Middle frontal gyrus (tissue), 1 donor: ENCODE measurements around the gene NGFR.
"Not testable (repeated sequence)": the region's sequence is repeated elsewhere in the genome, so short reads cannot be mapped to it uniquely, and the experiment has no call there.

Source experiments
- DNase-seq: peaks from one replicate; pipeline ENCODE4 v3.0.0-alpha.2; 2015; ENCODE audit warnings: low spot score; ENCODE audit errors: extremely low spot score

NGFR gene

DNA sequence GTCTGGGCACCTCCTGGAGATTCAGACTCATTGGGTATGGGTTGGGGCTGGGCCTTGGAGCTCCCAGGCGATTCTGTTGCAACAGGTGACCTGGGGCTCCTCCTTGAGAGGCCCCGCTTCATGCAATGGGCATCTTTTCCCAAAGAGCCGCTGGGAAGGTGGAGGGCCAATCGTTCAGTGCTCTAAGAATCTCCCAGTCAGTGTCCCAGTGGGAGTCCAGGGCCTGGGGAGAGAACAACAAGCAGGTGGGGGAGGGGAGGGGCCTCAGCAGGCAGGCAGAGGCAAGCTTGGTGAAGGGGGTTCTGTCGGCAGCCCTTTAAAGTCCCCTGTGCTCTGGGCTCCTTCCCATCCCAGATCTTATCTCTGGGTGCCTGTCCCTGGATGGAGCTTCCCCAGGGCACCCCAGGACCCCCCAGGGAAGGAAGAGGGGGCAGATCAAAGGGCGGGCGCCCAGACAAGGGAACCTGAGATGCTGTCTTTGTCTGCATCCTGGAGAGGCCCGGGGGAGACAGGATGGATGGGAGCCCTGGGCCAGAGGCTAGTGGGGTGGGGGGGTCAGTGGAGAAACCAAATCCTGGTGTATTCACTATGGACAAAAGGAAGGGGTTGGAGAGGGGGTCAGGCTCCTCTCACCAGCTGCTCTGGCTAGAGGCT is 50.0 kb downstream of the NGFR start:
- no peak for DNase-seq

- no peak for DNase-seq
Observed at GRCh38 chr17:49545806-49546545, 50.9 kb downstream of the NGFR start.

- DNase-seq: no peak
Observed at GRCh38 chr17:49546546-49547535, 51.7 kb downstream of the NGFR start.

DNA sequence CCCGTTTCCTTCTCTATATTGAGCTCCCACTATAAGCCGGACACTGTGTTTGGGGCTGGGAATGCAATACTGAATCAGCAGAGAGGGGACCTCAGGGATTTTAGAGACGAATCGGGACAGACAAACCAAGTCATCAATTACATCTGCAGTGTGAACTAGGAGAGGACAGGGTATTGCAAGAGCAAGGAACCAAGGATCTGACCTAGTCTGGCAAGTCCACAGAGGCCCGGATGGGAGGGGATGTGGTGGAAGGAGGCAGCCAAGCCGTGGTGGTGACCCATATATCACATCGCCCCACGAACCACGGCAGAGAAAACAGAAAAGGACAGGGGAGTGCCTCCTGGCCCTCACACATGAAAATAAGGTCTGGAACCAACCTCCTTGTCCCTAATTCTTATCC is 52.5 kb downstream of the NGFR start:
- no peak for DNase-seq

GRCh38 chr17:49548051-49548505 is 53.0 kb downstream of the NGFR start:
- DNase-seq: no peak

DNA sequence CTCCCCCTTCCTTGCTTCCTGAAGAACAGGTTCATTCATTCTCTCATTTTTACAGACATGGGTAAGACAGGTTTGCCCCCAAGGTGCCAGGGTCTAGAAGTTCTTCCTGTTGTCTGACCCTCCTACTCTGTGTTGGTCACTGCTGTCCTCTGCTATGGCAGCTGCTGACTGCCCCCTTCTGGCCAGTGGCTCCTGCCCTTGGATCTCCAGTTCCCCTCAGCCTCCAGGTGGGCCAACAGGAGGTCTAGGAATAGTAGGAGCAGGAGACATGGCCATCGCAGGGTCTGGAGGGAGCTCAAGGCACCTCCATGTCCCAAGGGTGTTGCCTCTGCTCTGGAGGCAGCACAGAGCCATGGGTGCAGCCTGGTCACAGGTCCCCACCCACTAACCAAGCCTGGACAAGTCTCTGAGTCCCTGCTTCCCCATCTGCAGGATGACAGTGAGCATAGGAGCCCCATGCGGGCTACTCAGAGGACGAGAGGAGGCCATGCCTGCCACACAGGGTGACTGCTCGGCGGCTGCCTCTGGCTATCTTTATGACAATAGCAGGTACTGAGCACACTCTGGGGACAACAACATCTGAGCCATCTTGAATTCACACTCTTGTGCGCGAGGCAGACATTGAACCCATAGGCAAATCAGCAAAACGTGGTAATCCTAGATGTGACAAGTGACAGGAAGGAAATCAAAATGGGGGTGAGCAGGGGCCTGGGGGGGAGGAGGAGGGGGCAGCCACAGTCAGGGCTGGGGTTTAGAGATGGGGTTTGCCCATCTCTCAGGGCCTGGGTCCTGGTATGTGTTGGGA is 53.6 kb downstream of the NGFR start:
- no peak for DNase-seq

DNA sequence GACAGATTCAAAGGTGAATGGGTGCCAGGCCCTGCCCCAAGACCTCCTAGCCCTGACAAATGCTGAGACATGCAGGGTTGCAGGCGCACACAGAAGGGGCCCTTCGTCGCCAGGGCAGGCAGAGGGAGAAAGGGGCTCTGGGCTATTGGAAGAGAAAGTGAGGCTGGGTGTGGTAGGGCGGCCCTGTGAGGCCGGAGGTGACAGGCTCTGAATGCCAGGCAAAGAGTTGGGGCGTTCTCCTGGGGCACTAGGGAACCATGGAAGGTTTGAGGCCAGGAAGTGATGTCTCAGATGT is 54.2 kb downstream of the NGFR start:
- no peak for DNase-seq

DNA sequence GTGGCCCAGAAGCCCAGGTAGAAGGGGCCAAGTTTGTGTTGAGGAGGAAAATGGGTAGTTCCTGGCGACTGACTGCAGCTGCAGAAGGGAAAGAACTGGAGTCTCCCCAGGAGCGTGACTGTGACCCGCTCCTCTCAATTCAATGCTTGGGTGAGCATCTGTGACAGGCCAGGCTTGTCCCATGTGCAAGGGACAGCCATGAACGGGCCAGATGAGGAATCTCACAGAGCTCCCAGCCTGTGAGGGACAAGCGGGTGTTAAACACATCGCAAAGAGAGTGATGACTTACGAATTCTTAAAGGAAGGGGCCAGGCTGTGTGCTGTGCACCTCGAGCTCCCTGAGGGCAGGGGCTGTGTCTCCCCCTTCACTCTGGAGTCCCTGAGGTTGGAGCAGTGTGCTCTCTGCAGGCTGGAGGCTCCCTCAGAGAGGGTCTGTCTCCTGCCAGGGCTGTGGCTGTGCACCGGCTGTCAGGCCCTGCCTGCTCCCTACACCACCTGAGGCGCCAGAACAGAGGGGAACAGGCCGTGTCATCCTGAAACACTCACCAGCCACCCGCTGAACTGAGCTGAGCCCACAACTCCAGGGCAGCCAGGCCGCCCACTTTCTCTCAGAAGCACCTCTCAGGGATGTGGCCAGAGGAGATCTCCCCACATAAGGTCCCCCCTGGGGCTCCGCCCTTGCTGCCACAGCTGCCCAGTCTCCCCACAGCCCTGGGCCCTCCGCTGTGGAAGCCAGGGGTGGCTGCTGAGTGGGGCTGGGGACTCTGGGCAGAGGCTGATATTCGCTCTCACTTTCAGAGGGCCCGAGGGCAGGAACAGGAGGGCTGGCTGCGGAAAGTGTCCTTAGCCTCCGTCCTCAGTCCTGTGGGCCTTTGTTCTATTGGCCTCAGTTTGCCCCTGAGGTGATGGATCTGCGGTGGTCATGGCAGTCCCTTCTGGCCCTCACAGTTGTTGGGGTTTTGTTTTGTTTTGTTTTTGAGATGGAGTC is 54.9 kb downstream of the NGFR start:
- DNase-seq: no peak

DNA sequence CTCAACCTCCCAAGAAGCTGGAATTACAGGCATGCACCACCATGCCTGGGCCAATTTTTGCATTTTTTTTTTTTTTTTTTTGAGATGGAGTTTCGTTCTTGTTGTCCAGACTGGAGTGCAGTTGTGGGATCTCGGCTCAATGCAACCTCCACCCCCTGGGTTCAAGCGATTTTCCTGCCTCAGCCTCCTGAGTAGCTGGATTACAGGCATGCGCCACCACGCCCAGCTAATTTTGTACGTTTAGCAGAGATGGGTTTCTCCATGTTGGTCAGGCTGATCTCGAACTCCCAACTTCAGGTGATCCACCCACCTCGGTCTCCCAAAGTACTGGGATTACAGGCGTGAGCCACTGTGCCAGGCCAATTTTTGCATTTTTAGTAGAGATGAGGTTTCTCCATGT is 55.7 kb downstream of the NGFR start:
- not testable (repeated sequence) for DNase-seq

DNA sequence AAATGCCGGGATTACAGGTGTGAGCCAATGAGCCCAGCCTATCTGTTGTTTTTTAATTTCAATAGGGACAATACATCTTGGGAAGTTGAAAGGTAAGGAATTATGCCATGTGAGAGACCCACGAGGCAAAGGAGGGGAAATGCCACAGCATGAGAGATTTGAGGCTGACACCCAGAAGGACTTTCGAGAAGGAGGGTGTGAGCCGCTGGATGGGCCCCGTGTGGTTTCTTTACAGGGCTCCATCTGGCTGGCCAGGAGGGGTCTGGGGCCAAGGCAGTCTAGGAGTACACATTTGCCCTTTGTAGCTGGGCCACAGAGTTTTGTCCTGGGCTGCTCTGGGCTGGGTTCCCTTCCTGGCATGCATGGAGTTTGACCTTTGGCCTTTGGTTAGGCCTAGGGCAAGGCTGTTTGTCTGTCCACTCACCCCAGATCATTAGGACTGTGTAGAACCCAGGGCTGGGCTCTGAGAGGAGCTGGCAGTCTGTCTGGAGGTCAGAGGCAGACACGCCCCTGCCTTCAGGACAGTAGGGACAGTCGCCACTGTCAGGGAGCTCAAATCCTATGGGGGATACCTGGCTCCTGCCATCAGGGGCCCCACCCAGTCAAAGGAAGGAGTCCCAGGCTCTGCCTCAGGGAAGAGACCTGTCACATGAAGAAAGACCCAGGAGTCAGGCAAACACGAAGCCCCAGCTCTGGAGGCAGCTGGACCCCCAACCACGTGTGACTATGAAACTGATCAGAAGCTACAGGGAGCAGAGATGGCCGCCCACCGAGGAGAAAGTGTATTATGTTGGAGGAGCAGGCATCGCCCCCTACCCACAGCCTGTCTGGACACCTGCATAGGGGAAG is 56.4 kb downstream of the NGFR start:
- DNase-seq: no peak

DNA sequence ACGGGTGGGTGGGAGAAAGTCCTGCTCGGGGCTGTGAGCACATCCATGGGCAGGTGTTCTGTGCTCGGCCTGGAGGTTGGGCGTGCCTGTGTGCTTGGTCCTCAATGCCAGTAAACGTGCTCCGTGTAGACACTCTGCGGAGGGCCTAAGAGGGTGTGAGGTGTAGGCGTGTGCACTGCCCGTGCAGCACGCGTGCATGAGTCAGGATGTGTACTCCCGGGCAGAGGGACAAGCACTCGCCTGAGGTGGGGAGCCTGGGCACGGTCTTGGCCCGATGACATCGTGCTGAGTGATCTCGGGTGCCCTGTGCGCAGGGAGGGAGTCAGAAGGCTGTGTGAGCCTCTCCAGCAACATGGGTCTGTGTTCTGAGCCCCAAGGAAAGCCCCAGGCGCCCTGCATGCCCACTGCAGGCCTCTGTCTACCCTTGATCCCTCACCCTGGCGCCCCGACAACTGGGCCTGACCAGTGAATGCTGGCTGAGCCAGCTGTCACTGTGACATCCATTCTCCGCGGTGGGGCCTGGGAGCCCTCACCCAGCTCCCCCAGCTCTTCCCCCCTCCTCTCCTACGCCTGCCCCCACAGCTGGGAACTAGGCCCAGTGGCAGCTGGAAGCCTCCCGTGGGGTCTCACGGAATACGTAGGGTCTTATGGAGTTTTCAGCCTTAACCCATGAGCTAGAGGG is 57.1 kb downstream of the NGFR start:
- DNase-seq: no peak

DNA sequence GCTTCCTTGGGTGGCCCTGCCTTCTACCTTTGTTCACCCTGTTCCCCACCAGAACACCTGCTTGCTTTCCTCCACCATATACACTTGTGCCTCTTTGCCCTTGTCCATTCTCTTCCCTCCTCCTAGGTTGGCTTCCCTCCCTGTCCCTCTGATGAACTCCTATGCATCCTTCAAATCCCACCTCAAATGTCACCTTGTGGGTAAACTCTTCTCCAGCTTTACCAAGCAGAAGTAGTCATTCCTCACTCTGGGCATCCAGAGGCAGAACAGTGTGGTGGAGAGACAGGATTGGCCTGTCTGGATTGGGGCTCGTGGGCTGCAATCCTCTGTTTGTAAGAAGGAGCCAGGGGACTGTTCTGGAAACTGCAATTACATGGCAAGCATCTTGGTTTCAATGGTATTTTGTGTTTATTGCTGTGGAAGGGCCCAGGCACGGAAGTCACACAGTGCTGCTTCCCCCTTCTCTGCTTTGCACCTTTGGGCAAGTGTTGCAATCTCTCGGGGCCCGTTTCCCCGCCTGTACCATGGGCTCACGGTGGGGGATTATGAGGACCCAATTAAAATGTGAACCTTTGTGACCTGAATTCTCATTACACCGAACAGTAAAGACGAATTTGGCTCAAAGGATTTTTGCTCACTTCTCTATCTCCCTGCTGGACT is 58.7 kb downstream of the NGFR start:
- no peak for DNase-seq

DNA sequence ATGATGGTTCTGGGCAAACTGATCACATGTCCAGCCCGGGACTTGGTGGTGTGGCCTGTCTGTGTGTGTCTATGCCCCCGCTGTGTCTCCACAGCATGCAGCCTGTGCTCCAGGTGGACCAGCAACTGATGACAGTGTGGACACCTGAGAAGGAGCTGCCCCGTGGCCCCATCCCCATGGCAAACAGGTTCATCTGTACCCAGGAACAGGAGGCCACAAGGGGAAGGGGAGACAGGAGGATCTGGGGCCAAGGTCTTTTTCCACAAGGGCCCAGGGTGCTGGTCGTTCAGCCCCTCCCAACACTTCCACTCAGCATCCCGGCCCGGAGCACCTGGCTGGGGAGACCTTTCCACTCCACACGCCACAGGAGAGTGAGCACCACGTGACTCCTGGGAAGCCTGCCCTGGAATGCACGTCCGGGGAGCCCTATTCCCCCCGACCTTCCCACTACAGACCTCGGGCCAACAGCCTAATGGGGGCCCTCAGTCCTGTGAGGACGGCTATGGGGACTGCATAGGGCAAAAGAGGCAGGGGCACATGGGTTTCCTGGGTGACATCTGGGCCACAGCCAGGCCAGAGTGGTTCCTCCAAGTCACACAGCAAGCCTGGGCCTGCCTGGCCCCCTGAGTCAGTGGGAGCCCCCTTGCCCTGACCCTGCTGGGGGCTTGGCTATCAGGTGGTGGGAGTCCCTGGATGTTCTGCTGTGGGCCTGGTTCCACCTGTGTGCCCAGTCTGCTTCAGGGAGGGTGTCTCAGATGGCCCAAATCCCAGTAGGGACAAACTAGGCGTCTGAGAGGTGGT is 59.8 kb downstream of the NGFR start:
- no peak for DNase-seq

DNA sequence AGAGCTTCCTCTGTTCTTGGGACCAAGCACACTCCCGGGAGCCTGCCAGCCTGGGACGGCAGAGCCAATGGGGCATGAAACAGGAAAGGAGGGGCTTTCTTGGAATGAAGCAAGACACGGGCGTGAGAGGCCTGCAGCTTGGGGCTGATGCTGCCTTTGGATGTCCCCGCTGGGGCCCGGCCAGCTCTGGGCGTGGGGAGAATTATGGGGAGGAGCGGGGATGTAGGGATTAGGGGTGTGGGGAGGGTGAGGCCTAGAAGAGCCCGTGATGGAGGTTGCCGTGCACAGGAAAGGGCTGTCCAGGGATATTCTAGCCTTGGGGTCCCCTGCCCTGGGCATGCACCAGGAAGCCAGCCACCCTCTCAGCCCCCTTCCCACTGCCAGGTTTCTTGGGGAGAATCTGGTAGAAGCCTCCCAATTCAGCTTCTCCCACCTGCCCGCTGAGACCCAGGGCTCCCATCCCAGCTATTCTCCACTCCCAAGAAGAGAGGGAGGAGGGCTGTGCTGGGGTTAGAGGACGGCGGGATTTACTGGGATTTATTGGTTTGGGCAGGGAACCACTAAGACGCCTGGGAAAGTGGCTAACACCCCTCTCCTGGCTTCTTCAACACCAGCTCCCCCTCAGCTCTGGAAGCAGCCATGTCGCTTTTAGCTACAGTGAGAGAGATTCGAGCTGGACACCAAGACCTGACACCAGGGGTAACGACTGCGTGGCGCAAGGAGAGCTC is 60.6 kb downstream of the NGFR start:
- no peak for DNase-seq

DNA sequence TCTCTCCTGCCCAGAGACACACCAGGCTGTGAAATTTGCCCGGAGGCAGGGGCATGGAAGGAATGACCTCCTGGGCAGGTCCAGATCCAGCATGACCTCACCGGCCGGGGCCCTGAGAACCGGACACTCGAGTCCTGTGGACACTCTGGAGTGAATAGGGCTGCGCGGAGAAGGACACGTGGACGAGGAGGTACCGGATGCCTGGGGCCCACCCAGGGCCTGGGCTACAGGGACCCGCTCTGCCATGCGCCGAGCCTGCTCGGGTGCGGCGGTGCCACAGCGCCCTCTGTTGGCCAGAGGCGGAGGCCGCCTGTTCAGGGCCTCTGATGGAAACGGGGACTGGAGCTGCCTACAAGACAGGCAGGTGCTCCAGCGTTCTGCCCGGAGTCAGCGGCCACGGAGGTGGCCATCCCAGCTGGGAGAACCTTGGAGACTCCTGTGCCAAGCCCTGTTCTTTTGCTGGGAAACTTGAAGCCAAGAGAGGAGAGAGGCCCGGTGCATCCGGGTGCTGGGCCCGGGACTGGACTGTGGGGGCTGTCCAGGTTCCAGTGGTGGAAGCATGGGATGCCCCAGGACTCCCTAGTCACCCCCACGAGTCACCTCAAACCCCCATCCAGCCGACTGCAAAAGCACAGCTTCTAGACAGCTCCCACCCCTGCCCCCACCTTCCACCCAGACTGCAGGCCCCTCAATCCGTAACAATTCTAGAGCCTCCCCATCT is 61.3 kb downstream of the NGFR start:
- peak; percentile 37 for DNase-seq
